ENCODE data around the gene HERC3.

The HERC3 gene

DNA sequence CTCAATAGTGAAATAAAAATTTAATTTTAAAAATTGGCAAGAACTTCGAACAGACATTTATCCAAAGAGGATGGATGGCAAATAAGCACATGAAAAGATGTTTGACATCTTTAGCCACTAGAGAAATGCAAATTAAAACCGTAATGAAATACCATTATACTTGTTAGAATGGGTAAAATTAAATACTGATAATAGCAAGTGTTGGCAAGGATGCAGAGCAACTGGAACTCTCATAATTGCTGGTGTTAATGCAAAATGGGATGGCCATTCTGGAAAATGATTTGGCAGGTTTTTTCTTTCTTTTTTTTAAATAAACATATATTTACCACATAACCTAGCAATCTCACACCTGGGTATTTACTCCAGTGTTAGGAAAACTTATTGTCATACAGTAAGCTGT lies 51.7 kb downstream of the HERC3 start:
- ATAC-seq: no peak
- TF ChIP-seq OSR1 (CRISPR knock-in tag; IDR thresholded peaks at IDR 0.05): no peak
- no peak for TF ChIP-seq PPARA (CRISPR knock-in tag; IDR thresholded peaks at IDR 0.05; ENCODE audit: borderline replicate concordance)
- no peak for TF ChIP-seq ISL1 (CRISPR knock-in tag; IDR thresholded peaks at IDR 0.05)
- no peak for TF ChIP-seq RARB (CRISPR knock-in tag; IDR thresholded peaks at IDR 0.05)
- no peak for TF ChIP-seq GLIS3 (CRISPR knock-in tag; IDR thresholded peaks at IDR 0.05)
- TF ChIP-seq PATZ1 (CRISPR knock-in tag; IDR thresholded peaks at IDR 0.05; ENCODE audit: borderline replicate concordance): no peak
- TF ChIP-seq, protein P1, sequence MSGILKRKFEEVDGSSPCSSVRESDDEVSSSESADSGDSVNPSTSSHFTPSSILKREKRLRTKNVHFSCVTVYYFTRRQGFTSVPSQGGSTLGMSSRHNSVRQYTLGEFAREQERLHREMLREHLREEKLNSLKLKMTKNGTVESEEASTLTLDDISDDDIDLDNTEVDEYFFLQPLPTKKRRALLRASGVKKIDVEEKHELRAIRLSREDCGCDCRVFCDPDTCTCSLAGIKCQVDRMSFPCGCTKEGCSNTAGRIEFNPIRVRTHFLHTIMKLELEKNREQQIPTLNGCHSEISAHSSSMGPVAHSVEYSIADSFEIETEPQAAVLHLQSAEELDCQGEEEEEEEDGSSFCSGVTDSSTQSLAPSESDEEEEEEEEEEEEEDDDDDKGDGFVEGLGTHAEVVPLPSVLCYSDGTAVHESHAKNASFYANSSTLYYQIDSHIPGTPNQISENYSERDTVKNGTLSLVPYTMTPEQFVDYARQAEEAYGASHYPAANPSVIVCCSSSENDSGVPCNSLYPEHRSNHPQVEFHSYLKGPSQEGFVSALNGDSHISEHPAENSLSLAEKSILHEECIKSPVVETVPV (CRISPR knock-in tag; IDR thresholded peaks at IDR 0.05): no peak
- TF ChIP-seq ZFP3 (CRISPR knock-in tag; IDR thresholded peaks at IDR 0.05): no peak
- TF ChIP-seq, protein P2, sequence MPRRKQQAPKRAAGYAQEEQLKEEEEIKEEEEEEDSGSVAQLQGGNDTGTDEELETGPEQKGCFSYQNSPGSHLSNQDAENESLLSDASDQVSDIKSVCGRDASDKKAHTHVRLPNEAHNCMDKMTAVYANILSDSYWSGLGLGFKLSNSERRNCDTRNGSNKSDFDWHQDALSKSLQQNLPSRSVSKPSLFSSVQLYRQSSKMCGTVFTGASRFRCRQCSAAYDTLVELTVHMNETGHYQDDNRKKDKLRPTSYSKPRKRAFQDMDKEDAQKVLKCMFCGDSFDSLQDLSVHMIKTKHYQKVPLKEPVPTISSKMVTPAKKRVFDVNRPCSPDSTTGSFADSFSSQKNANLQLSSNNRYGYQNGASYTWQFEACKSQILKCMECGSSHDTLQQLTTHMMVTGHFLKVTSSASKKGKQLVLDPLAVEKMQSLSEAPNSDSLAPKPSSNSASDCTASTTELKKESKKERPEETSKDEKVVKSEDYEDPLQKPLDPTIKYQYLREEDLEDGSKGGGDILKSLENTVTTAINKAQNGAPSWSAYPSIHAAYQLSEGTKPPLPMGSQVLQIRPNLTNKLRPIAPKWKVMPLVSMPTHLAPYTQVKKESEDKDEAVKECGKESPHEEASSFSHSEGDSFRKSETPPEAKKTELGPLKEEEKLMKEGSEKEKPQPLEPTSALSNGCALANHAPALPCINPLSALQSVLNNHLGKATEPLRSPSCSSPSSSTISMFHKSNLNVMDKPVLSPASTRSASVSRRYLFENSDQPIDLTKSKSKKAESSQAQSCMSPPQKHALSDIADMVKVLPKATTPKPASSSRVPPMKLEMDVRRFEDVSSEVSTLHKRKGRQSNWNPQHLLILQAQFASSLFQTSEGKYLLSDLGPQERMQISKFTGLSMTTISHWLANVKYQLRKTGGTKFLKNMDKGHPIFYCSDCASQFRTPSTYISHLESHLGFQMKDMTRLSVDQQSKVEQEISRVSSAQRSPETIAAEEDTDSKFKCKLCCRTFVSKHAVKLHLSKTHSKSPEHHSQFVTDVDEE (CRISPR knock-in tag; IDR thresholded peaks at IDR 0.05): no peak
- no peak for TF ChIP-seq BACH2 (CRISPR knock-in tag; IDR thresholded peaks at IDR 0.05; ENCODE audit: borderline replicate concordance)
- TF ChIP-seq ZFP30 (CRISPR knock-in tag; IDR thresholded peaks at IDR 0.05): no peak
- no peak for TF ChIP-seq ESRRG (CRISPR knock-in tag; IDR thresholded peaks at IDR 0.05)
- no peak for TF ChIP-seq ZNF565 (CRISPR knock-in tag; conservative IDR thresholded peaks at IDR 0.05; ENCODE audit: low read depth)
- TF ChIP-seq, protein P3, sequence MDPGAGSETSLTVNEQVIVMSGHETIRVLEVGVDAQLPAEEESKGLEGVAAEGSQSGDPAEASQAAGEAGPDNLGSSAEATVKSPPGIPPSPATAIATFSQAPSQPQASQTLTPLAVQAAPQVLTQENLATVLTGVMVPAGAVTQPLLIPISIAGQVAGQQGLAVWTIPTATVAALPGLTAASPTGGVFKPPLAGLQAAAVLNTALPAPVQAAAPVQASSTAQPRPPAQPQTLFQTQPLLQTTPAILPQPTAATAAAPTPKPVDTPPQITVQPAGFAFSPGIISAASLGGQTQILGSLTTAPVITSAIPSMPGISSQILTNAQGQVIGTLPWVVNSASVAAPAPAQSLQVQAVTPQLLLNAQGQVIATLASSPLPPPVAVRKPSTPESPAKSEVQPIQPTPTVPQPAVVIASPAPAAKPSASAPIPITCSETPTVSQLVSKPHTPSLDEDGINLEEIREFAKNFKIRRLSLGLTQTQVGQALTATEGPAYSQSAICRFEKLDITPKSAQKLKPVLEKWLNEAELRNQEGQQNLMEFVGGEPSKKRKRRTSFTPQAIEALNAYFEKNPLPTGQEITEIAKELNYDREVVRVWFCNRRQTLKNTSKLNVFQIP (CRISPR knock-in tag; IDR thresholded peaks at IDR 0.05; ENCODE audit: borderline replicate concordance, low read depth): no peak
- no peak for TF ChIP-seq ARNTL (CRISPR knock-in tag; IDR thresholded peaks at IDR 0.05; ENCODE audit: borderline replicate concordance, low read depth)
- TF ChIP-seq TOX (CRISPR knock-in tag; IDR thresholded peaks at IDR 0.05; ENCODE audit: borderline replicate concordance): no peak
- TF ChIP-seq, protein P4, sequence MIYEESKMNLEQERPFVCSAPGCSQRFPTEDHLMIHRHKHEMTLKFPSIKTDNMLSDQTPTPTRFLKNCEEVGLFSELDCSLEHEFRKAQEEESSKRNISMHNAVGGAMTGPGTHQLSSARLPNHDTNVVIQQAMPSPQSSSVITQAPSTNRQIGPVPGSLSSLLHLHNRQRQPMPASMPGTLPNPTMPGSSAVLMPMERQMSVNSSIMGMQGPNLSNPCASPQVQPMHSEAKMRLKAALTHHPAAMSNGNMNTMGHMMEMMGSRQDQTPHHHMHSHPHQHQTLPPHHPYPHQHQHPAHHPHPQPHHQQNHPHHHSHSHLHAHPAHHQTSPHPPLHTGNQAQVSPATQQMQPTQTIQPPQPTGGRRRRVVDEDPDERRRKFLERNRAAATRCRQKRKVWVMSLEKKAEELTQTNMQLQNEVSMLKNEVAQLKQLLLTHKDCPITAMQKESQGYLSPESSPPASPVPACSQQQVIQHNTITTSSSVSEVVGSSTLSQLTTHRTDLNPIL (CRISPR knock-in tag; IDR thresholded peaks at IDR 0.05; ENCODE audit: low read depth): no peak
- no peak for TF ChIP-seq ZNF70 (CRISPR knock-in tag; IDR thresholded peaks at IDR 0.05)
- no peak for TF ChIP-seq CSDC2 (CRISPR knock-in tag; IDR thresholded peaks at IDR 0.05)

DNA sequence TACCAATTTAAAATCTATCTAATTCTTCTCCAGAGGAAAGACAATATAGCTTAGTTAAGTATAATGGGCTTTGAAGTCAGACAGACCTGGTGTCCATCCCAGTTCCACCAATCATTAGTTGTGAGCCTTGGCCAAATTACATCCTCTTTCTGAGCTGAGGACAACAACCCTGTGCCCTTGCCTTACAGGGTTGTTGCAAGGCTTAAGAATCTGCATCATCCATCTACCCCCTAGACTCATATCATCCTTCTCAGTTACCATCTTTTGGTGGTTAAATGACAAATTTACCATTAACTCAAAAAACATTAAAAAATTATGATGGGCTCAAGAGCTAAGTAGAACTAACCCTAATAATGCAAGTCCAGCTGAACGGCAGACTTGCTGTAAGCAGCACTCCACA lies 53.7 kb downstream of the HERC3 start:
- TF ChIP-seq ARNTL (CRISPR knock-in tag; IDR thresholded peaks at IDR 0.05; ENCODE audit: borderline replicate concordance, low read depth) (no peak), ZNF70 (CRISPR knock-in tag; IDR thresholded peaks at IDR 0.05) (no peak), PATZ1 (CRISPR knock-in tag; IDR thresholded peaks at IDR 0.05; ENCODE audit: borderline replicate concordance) (no peak)
- ATAC-seq: no peak

Data from SK-N-SH treated with all-trans-retinoic acid at 6 μM for 48 hours (cell line).